SJCRH30 (cell line): ENCODE results near the gene MAZ. TPM values are rescaled to one million over a fixed set of nuclear protein-coding genes. Genes with fewer than 3 reads are reported as not detected.
"Not testable (repeated sequence)": the region's sequence is repeated elsewhere in the genome, so short reads cannot be mapped to it uniquely, and the experiment has no call there.

Experiments used
- DNase-seq, 2 experiments: peaks; one replicate each; pipeline ENCODE4 v3.0.0-alpha.2; 2015 to 2020
- H3K27ac ChIP-seq: fragments of 250-450 bp; sonication (Bioruptor Pico); 2 replicates; pipeline ENCODE4 v1.5.1; 2020; ENCODE audit warnings: mild to moderate bottlenecking, moderate library complexity
- H3K27me3 ChIP-seq: fragments of 250-450 bp; sonication (Bioruptor Pico); 2 replicates; pipeline ENCODE4 v1.5.1; 2020; ENCODE audit warnings: mild to moderate bottlenecking, moderate library complexity
- H3K36me3 ChIP-seq: fragments of 250-450 bp; sonication (Bioruptor Pico); 2 replicates; pipeline ENCODE4 v1.5.1; 2020; ENCODE audit warnings: mild to moderate bottlenecking, moderate library complexity
- H3K4me1 ChIP-seq: fragments of 250-450 bp; sonication (Bioruptor Pico); 2 replicates; pipeline ENCODE4 v1.5.1; 2020; ENCODE audit warnings: mild to moderate bottlenecking, moderate library complexity
- H3K4me3 ChIP-seq: fragments of 250-450 bp; sonication (Bioruptor Pico); 2 replicates; pipeline ENCODE4 v1.5.1; 2020; ENCODE audit warnings: mild to moderate bottlenecking, moderate library complexity
- H3K9me3 ChIP-seq: fragments of 250-450 bp; sonication (Bioruptor Pico); replicated peaks from 2 replicates; pipeline ENCODE4 v1.5.1; 2020; ENCODE audit warnings: mild to moderate bottlenecking, moderate library complexity
- total RNA-seq: library from RNA; depleted of rRNA; stranded (reverse); fragments of >200 nt; shearing (Covaris generic); gene quantifications from 2 replicates; pipeline ENCODE4 v1.2.3, GENCODE V29; 2014

The MAZ gene
- total RNA-seq, 1 experiment from 2014 or later = 186 TPM

- Histone ChIP-seq H3K27me3 (no peaks in the 10 kb centered on the region), H3K36me3 (no peaks in the 10 kb centered on the region), H3K9me3 (no peaks in the 10 kb centered on the region), H3K4me3 (no peak overlapping the region), H3K4me1 (peaks cover 9% of the 10 kb centered on the region; the same call in 1 of the 2 replicates), H3K27ac (no peak overlapping the region)
- DNase-seq = no peak
Observed at GRCh38 chr16:29775742-29776408, 30.5 kb upstream of the MAZ start.

- no peak for DNase-seq
- Histone ChIP-seq H3K4me3 (no peak within 1 kb of the TSS), H3K4me1 (peaks cover 9% of the 10 kb centered on the region; the same call in 1 of the 2 replicates), H3K9me3 (no peaks in the 10 kb centered on the region), H3K27me3 (no peaks in the 10 kb centered on the region), H3K27ac (no peak within 1 kb of the TSS), H3K36me3 (no peaks in the 10 kb centered on the region)
Observed at GRCh38 chr16:29777576-29778350, 28.6 kb upstream of the MAZ start, which contains the start of gene ZG16. TSS of gene ZG16 (plus strand) at chr16:29778256. CDS start at chr16:29779267, 1,011 bp downstream.

- H3K4me1 ChIP-seq = peaks cover 9% of the 10 kb centered on the region; the same call in 1 of the 2 replicates
- no peak overlapping the region for H3K4me3 ChIP-seq
- no peaks in the 10 kb centered on the region for H3K9me3 ChIP-seq
- no peak overlapping the region for H3K27ac ChIP-seq
- no peaks in the 10 kb centered on the region for H3K27me3 ChIP-seq
- DNase-seq = peak; percentile 29 to 61
- no peaks in the 10 kb centered on the region for H3K36me3 ChIP-seq
Observed at GRCh38 chr16:29779474-29779873, 26.9 kb upstream of the MAZ start.

DNA sequence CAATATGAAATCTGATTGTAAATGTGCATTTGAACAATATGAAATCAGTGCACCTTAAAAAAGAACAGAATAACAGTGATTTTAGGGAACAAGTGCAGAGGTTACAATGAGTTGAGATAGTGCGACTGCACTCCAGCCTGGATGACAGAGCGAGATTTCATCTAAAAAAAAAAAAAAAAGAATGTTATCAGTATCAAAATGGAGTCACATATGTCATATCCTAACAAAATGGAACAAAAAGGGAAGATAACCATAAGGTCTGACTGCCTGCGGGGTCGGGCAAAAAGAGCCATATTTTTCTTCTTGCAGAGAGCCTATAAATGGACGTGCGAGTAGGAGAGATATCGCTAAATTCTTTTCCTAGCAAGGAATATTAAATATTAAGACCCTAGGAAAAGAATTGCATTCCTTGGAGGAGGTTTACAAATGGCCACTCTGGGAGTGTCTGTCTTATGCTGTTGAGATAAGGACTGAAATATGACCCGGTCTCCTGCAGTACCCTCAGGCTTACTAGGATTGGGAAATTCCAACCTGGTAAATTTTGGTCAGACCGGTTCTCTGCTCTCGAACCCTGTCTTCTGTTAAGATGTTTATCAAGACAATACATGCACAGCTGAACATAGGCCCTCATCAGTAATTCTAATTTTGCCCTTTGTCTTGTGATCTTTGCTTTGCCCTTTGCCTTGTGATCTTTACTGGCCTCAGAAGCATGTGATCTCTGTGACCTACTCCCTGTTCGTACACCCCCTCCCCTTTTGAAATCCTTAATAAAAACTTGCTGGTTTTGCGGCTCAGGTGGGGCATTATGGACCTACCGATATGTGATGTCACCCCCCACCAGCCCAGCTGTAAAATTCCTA lies 23.0 kb upstream of the MAZ start:
- H3K4me1 ChIP-seq, DNase-seq, H3K27ac ChIP-seq, H3K9me3 ChIP-seq, H3K4me3 ChIP-seq, H3K27me3 ChIP-seq, H3K36me3 ChIP-seq: not testable (repeated sequence)

DNA sequence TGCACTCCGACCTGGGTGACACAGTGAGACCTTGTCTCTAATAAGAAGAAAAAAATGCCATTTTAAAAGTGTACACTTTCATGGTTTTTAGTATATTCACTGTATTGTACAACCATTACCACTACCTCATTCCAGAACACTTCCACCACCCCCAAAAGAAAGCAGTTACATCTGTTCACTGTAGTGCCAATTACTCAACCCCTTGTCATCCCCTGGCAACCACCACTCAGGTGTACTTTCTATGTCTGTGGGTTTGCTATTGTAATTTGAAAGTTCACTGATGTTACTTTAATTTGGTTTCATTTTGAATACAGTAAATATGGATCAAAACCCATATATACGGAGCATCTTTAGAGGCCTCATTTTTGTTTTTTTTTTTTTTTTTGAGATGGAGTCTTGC lies 22.2 kb upstream of the MAZ start:
- H3K27ac ChIP-seq = no peak overlapping the region
- no peak for DNase-seq
- no peaks in the 10 kb centered on the region for H3K36me3 ChIP-seq
- no peaks in the 10 kb centered on the region for H3K27me3 ChIP-seq
- no peaks in the 10 kb centered on the region for H3K9me3 ChIP-seq
- H3K4me3 ChIP-seq = no peak overlapping the region
- H3K4me1 ChIP-seq = peaks cover 8% of the 10 kb centered on the region; the same call in 1 of the 2 replicates

GRCh38 chr16:29784901-29785500 lies 21.3 kb upstream of the MAZ start:
- H3K27me3 ChIP-seq = no peaks in the 10 kb centered on the region
- H3K36me3 ChIP-seq = no peaks in the 10 kb centered on the region
- no peak for DNase-seq
- H3K9me3 ChIP-seq = no peaks in the 10 kb centered on the region
- H3K4me3 ChIP-seq = no peak overlapping the region
- no peak overlapping the region for H3K27ac ChIP-seq
- H3K4me1 ChIP-seq = no peaks in the 10 kb centered on the region

GRCh38 chr16:29787155-29787554 lies 19.2 kb upstream of the MAZ start:
- DNase-seq = not testable (repeated sequence)

GRCh38 chr16:29789775-29790182 lies 16.6 kb upstream of the MAZ start:
- no peak for DNase-seq
- Histone ChIP-seq H3K36me3 (peaks cover 14% of the 10 kb centered on the region; the same call in 1 of the 2 replicates), H3K9me3 (no peaks in the 10 kb centered on the region), H3K4me1 (no peaks in the 10 kb centered on the region), H3K4me3 (peak overlapping the region; percentile 84), H3K27me3 (no peaks in the 10 kb centered on the region), H3K27ac (peak overlapping the region; percentile 84)

More at GRCh38 chr16:29787155-29787554, 19.2 kb upstream of the MAZ start:
- not testable (repeated sequence) for H3K4me1 ChIP-seq, H3K9me3 ChIP-seq, H3K4me3 ChIP-seq, H3K27me3 ChIP-seq, H3K36me3 ChIP-seq, H3K27ac ChIP-seq

DNA sequence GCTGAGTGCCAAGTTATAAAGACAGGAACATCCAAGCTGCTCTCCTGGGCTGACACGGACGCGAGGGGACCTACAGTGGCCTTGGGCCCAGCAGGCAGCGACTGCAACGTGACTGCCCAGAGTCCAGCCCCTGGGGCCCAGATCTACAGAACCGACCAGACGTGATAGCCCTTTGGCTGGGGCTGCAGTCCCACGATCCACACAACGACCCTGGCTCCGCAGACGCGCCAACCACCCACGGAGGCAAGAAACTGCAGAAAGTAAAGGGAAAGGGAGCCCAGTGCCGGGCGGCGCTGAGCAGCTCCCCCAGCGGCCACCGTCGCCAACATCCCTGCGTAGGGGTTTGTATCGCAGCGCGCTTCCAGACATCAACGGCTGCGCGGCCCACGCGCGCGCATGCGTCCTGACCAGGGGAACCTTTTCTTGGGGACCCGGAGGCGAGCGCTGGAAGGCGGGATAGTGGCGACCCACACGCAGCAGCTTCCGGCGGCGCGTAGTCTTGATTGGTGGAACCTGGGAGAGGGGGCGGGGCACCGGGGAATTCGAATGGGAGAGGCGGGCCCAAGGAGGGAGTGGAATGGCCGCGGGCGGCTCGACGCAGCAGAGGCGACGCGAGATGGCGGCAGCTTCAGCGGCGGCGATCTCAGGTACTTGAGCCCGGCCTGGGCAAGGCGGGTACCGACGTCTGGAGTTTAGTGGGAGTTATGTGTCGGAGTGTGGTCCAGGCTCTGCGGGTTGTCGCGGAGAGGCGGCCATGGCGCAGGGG lies 16.0 kb upstream of the MAZ start, which contains the start of gene KIF22:
TSS of gene KIF22 (plus strand) at position 569 of the 766 bp plus-strand sequence. CDS start at position 578, 9 bp downstream.
- DNase-seq = peak; percentile 98 to 99
- Histone ChIP-seq H3K9me3 (no peaks in the 10 kb centered on the region), H3K36me3 (peaks cover 19% of the 10 kb centered on the region; the same call in 1 of the 2 replicates), H3K4me3 (peak within 1 kb of the TSS; percentile 84), H3K4me1 (no peaks in the 10 kb centered on the region), H3K27ac (peak within 1 kb of the TSS; percentile 84), H3K27me3 (no peaks in the 10 kb centered on the region)

GRCh38 chr16:29790949-29791844 lies 15.1 kb upstream of the MAZ start:
- Histone ChIP-seq H3K4me1 (no peaks in the 10 kb centered on the region), H3K36me3 (peaks cover 23% of the 10 kb centered on the region; the same call in 1 of the 2 replicates), H3K9me3 (no peaks in the 10 kb centered on the region), H3K27me3 (no peaks in the 10 kb centered on the region), H3K4me3 (peak overlapping the region; percentile 84), H3K27ac (peak overlapping the region; percentile 84)
- DNase-seq = no peak

GRCh38 chr16:29791845-29792807 lies 14.2 kb upstream of the MAZ start:
- Histone ChIP-seq H3K27ac (no peak overlapping the region), H3K27me3 (no peaks in the 10 kb centered on the region), H3K9me3 (no peaks in the 10 kb centered on the region), H3K36me3 (peaks cover 27% of the 10 kb centered on the region), H3K4me3 (peak overlapping the region; percentile 84), H3K4me1 (no peaks in the 10 kb centered on the region)
- no peak for DNase-seq

DNA sequence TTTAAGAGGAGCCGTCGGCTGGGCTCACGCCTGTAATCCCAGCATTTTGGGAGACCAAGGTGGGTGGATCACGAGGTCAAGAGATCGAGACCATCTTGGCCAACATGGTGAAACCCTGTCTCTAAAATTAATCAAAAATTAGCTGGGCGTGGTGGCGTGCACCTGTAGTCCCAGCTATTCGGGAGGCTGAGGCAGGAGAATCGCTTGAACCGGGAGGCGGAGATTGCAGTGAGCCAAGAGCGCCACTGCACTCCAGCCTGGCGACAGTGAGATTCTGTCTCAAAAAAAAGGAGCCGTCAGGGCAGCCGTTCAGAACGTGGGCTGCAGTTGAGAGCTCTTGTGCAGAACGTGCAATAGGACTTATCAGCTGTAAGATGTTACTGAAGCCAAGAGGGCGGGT lies 13.2 kb upstream of the MAZ start:
- not testable (repeated sequence) for H3K27ac ChIP-seq, H3K9me3 ChIP-seq, H3K4me1 ChIP-seq, H3K4me3 ChIP-seq, DNase-seq, H3K27me3 ChIP-seq
- peaks cover 36% of the 10 kb centered on the region for H3K36me3 ChIP-seq
